Measurements from ENCODE around the gene MAVS. TPM values are rescaled to one million over a fixed set of nuclear protein-coding genes. Genes with fewer than 3 reads are reported as not detected.

The MAVS gene
- total RNA-seq, 1 experiment from 2014 or later, result 24.2 TPM

GRCh38 chr20:3910853-3911252, 64.2 kb downstream of the MAVS start:
- Histone ChIP-seq H3K79me1 (ENCODE audit: insufficient read depth, low read depth, low read length, poor library complexity, severe bottlenecking) (no peaks in the 10 kb centered on the region), H2BK20ac (ENCODE audit: low read depth, low read length, poor library complexity, severe bottlenecking) (no peak overlapping the region), H3K79me2 (ENCODE audit: insufficient read depth, low read length) (peaks cover 41% of the 10 kb centered on the region; the same call in 1 of the 2 replicates), H2BK120ac (ENCODE audit: low read depth, low read length, poor library complexity, severe bottlenecking) (no peak overlapping the region), H3K9ac (ENCODE audit: extremely low read depth, insufficient read length, low read length) (no peak overlapping the region), H3K56ac (ENCODE audit: insufficient read length, low read depth, low read length) (no peak overlapping the region), H3K27ac (ENCODE audit: insufficient read length, low read depth, low read length) (no peak overlapping the region), H3K4me2 (ENCODE audit: insufficient read depth, insufficient read length, low read length) (no peak overlapping the region), H3K23me2 (ENCODE audit: insufficient read length, low read depth, low read length, poor library complexity, severe bottlenecking) (no peaks in the 10 kb centered on the region), H2BK15ac (ENCODE audit: low read depth, low read length) (no peak overlapping the region), H3K4me1 (ENCODE audit: insufficient read depth, low read length) (no peaks in the 10 kb centered on the region), H3T11ph (ENCODE audit: low read length) (no peak overlapping the region), H4K91ac (ENCODE audit: insufficient read length, low read depth, low read length) (no peak overlapping the region), H4K5ac (ENCODE audit: insufficient read length, low read depth, low read length) (no peak overlapping the region), H3K9me3 (ENCODE audit: control insufficient read depth, low read depth, low read length) (no peaks in the 10 kb centered on the region), H3K23ac (ENCODE audit: insufficient read length, low read depth, low read length) (no peak overlapping the region), H4K20me1 (ENCODE audit: control insufficient read depth, insufficient read depth, insufficient read length) (no peaks in the 10 kb centered on the region), H2BK12ac (ENCODE audit: insufficient read length, low read depth, low read length) (no peak overlapping the region), H2AFZ (ENCODE audit: low read length) (no peak overlapping the region), H2BK5ac (ENCODE audit: insufficient read length, low read length) (no peak overlapping the region), H4K8ac (replicated peaks; ENCODE audit: insufficient read length, low read depth, low read length) (no peak overlapping the region), H3K4ac (ENCODE audit: low read depth, low read length) (no peak overlapping the region), H3K14ac (ENCODE audit: insufficient read depth, low read length) (no peak overlapping the region), H2AK5ac (ENCODE audit: insufficient read length, low read length) (no peak overlapping the region), H3K27me3 (ENCODE audit: insufficient read depth, low read length) (no peaks in the 10 kb centered on the region), H3K18ac (ENCODE audit: insufficient read length, low read depth, low read length) (no peak overlapping the region)
- no peak for DNase-seq
- no peak overlapping the region; a peak in 1 of 7 replicates for H3K27ac Mint-ChIP-seq
- peaks cover 65 to 82% (median 79%) of the 10 kb centered on the region in 3 experiments; a peak in 6 of 7 replicates for H3K36me3 Mint-ChIP-seq (ENCODE audit: insufficient read depth in 1 of 3, low read depth in 3 of 3)
- 0 out of 4 replicates have a peak, but pooled peaks cover 0 to 3% of the 10 kb centered on the region in 2 experiments for H3K4me1 Mint-ChIP-seq
- H3K4me3 Mint-ChIP-seq, result no peak overlapping the region
- no peaks in the 10 kb centered on the region for H3K9me3 Mint-ChIP-seq
- no peak for TF ChIP-seq CTCF (conservative IDR thresholded peaks at IDR 0.05)
- no peaks in the 10 kb centered on the region for H3K27me3 Mint-ChIP-seq (ENCODE audit: low read depth)
- WGBS (ENCODE audit: extremely low coverage, insufficient read length, low lambda C conversion rate), result no CpG with 5 or more reads among the region's 2 CpGs
